NB4 (cell line): ENCODE data around the gene CYFIP2.

Source experiments
- DNase-seq: peaks from one replicate; pipeline ENCODE4 v3.0.0; 2010; ENCODE audit warnings: low read depth
- H3K4me3 ChIP-seq: one replicate; pipeline ENCODE4 v1.5.1; 2011; ENCODE audit warnings: mild to moderate bottlenecking, low read depth, low read length, moderate library complexity
- CTCF ChIP-seq: IDR thresholded peaks from one replicate; pipeline ENCODE4 v1.5.1; 2012; ENCODE audit warnings: low read depth, low read length
- MAX ChIP-seq: IDR thresholded peaks from 2 replicates; pipeline ENCODE4 v1.6.1; 2011; ENCODE audit warnings: low read depth, low read length
- MYC ChIP-seq: IDR thresholded peaks from 2 replicates; pipeline ENCODE4 v1.6.1; 2011; ENCODE audit warnings: low read depth, low read length
- POLR2A ChIP-seq: IDR thresholded peaks from 2 replicates; pipeline ENCODE4 v1.6.1; 2011; ENCODE audit warnings: mild to moderate bottlenecking; ENCODE audit not compliant: insufficient read length; ENCODE audit errors: extremely low read depth

Gene CYFIP2

GRCh38 chr5:157372472-157372822 lies 106.5 kb downstream of the CYFIP2 start:
- no peak for DNase-seq
- no peak for TF ChIP-seq MAX
- TF ChIP-seq MYC: no peak
- TF ChIP-seq POLR2A: no peak
- no peak for TF ChIP-seq CTCF
- no peak overlapping the region for H3K4me3 ChIP-seq

GRCh38 chr5:157378509-157378908 lies 112.6 kb downstream of the CYFIP2 start:
- TF ChIP-seq CTCF (no peak), MYC (no peak), POLR2A (no peak), MAX (no peak)
- no peak for DNase-seq
- H3K4me3 ChIP-seq: no peak overlapping the region

GRCh38 chr5:157379983-157380382 lies 114.1 kb downstream of the CYFIP2 start:
- H3K4me3 ChIP-seq: no peak overlapping the region
- no peak for DNase-seq
- TF ChIP-seq POLR2A: no peak
- no peak for TF ChIP-seq MAX
- TF ChIP-seq MYC: no peak
- no peak for TF ChIP-seq CTCF

- DNase-seq: no peak
- no peak for TF ChIP-seq MAX
- TF ChIP-seq MYC: no peak
- TF ChIP-seq POLR2A: no peak
- TF ChIP-seq CTCF: no peak
- no peak overlapping the region for H3K4me3 ChIP-seq
Measured at GRCh38 chr5:157381746-157382145, 115.8 kb downstream of the CYFIP2 start.

GRCh38 chr5:157382996-157383800 lies 117.3 kb downstream of the CYFIP2 start:
- no peak for DNase-seq
- H3K4me3 ChIP-seq: no peak overlapping the region
- no peak for TF ChIP-seq POLR2A
- TF ChIP-seq MAX: no peak
- no peak for TF ChIP-seq MYC
- no peak for TF ChIP-seq CTCF
